Measurements from ENCODE around the gene REXO5.
A peak's percentile ranks its signal among the peaks of the same experiment; 100 is the strongest.
"Not testable (repeated sequence)": the region's sequence is repeated elsewhere in the genome, so short reads cannot be mapped to it uniquely, and the experiment has no call there.

The REXO5 gene

GRCh38 chr16:20781697-20782096, 24.6 kb upstream of the REXO5 start:
- no peak overlapping the region for H3K27ac Mint-ChIP-seq
- H3K9me3 Mint-ChIP-seq (ENCODE audit: low read depth), result no peaks in the 10 kb centered on the region
- peaks cover 8% of the 10 kb centered on the region for H3K36me3 Mint-ChIP-seq
- no peaks in the 10 kb centered on the region for H3K27me3 Mint-ChIP-seq
- no peaks in the 10 kb centered on the region for H3K4me1 Mint-ChIP-seq (ENCODE audit: low read depth)
- H3K4me3 Mint-ChIP-seq, result no peak overlapping the region

DNA sequence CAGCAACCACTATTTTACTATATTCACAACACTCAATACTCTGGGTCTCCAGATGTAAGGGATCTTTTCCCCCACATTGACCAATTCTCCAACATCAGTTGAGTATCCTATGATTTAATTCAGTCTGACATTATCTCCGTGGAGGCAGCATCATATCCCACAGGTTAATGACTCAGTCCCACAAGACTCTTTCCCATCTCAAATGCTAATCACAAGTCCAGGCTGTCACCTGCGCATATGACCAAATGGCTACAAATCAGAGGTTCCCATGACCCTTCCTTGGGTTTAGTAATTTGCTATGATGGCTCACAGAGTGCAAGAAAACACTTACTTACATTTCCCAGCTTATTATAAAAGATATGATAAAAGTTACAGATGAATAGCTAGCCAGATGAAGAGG, 23.9 kb upstream of the REXO5 start:
- H3K27me3 Mint-ChIP-seq, result no peaks in the 10 kb centered on the region
- H3K9me3 Mint-ChIP-seq (ENCODE audit: low read depth), result no peaks in the 10 kb centered on the region
- H3K4me3 Mint-ChIP-seq, result no peak overlapping the region
- H3K4me1 Mint-ChIP-seq (ENCODE audit: low read depth), result no peaks in the 10 kb centered on the region
- H3K27ac Mint-ChIP-seq, result no peak overlapping the region
- H3K36me3 Mint-ChIP-seq, result peaks cover 4% of the 10 kb centered on the region

GRCh38 chr16:20784204-20784603, 22.1 kb upstream of the REXO5 start:
- H3K27me3 Mint-ChIP-seq, result no peaks in the 10 kb centered on the region
- no peak overlapping the region for H3K27ac Mint-ChIP-seq
- H3K9me3 Mint-ChIP-seq (ENCODE audit: low read depth), result no peaks in the 10 kb centered on the region
- no peak overlapping the region for H3K4me3 Mint-ChIP-seq
- H3K4me1 Mint-ChIP-seq (ENCODE audit: low read depth), result no peaks in the 10 kb centered on the region
- H3K36me3 Mint-ChIP-seq, result peaks cover 2% of the 10 kb centered on the region

DNA sequence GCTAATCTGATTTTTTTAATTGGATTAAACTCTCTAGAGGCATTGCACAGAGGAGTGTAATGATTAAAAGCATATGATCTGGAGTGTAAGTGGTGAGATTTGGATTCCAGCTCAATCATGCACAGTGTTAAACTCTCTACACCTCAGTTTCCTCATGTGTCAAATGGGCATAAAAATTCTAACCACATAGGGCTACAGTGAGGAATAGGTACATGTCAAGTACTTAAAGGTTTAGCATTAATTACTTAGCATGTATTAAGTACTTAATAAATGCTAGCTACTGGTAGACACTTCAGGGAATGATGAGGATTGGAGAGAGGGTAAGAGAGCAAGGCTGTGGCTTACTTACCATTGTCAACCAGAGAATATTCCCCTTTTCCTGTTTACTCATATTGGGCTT, 17.2 kb upstream of the REXO5 start:
- peaks cover 3% of the 10 kb centered on the region for H3K36me3 Mint-ChIP-seq
- H3K27me3 Mint-ChIP-seq, result no peaks in the 10 kb centered on the region

DNA sequence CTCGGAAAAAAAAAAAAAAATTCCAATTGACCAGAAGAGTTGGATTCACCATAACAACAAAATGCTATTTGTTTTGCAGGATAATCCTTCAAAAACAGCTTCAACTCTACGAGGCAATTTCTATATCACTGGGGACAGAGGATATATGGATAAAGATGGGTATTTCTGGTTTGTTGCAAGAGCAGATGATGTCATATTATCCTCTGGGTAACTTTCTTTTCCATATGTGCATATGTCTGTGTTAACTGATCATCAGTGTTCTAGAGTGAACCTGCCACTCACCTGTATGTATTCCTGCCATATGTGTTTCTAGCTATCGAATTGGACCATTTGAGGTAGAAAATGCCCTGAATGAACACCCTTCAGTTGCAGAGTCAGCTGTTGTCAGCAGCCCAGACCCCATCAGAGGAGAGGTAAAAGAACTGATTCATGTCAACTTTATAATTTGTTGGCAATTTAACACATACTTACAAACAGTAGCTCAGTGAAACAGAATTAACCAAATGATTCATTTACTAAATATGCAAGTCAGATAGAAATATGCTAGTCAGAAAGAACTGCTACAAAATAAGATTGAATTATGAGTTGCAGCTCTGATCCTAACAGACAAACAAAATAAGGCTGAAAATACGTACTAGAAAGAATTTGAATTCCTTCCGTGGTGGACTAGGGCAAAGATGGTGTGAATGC, 14.3 kb upstream of the REXO5 start:
- no peaks in the 10 kb centered on the region for H3K9me3 Mint-ChIP-seq (ENCODE audit: low read depth)
- H3K4me1 Mint-ChIP-seq (ENCODE audit: low read depth), result no peaks in the 10 kb centered on the region
- H3K27ac Mint-ChIP-seq, result no peak overlapping the region
- no peak overlapping the region for H3K4me3 Mint-ChIP-seq
- H3K36me3 Mint-ChIP-seq, result peaks cover 3% of the 10 kb centered on the region
- no peaks in the 10 kb centered on the region for H3K27me3 Mint-ChIP-seq

More for the DNA sequence above, 17.2 kb upstream of the REXO5 start:
- Mint-ChIP-seq H3K9me3 (ENCODE audit: low read depth) (no peaks in the 10 kb centered on the region), H3K4me1 (ENCODE audit: low read depth) (no peaks in the 10 kb centered on the region), H3K4me3 (no peak overlapping the region), H3K27ac (no peak overlapping the region)

- no peak overlapping the region for H3K4me3 Mint-ChIP-seq
- no peaks in the 10 kb centered on the region for H3K9me3 Mint-ChIP-seq (ENCODE audit: low read depth)
- H3K27ac Mint-ChIP-seq, result no peak overlapping the region
- no peaks in the 10 kb centered on the region for H3K36me3 Mint-ChIP-seq
- H3K27me3 Mint-ChIP-seq, result no peaks in the 10 kb centered on the region
- H3K4me1 Mint-ChIP-seq (ENCODE audit: low read depth), result peaks cover 10% of the 10 kb centered on the region
Observed at GRCh38 chr16:20798364-20798763, 8.0 kb upstream of the REXO5 start.

GRCh38 chr16:20799599-20799998, 6.7 kb upstream of the REXO5 start:
- Mint-ChIP-seq H3K27me3 (no peaks in the 10 kb centered on the region), H3K4me3 (no peak overlapping the region), H3K27ac (no peak overlapping the region), H3K36me3 (no peaks in the 10 kb centered on the region), H3K9me3 (ENCODE audit: low read depth) (no peaks in the 10 kb centered on the region), H3K4me1 (ENCODE audit: low read depth) (peaks cover 10% of the 10 kb centered on the region)

- Mint-ChIP-seq H3K36me3 (no peaks in the 10 kb centered on the region), H3K4me1 (ENCODE audit: low read depth) (peaks cover 12% of the 10 kb centered on the region), H3K27ac (no peak overlapping the region), H3K27me3 (no peaks in the 10 kb centered on the region), H3K4me3 (no peak overlapping the region), H3K9me3 (ENCODE audit: low read depth) (no peaks in the 10 kb centered on the region)
Observed at GRCh38 chr16:20801278-20801677, 5.0 kb upstream of the REXO5 start.

DNA sequence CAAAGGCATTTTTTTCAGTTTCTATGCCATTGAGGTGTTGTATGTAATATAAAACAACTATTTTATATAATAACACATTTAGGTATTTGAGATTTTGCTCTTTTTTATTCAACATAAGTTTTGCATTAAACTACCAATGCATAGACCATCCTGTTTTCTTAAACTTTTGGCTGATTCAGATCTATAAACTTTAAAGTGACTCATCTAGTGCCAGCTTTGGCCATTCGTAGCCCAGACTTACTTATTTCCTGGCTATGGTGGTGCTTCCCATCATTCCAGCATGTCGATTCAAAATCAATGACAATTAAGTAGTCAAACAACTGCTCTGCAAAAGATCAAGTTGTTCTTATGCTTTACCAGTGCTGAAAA, 3.2 kb upstream of the REXO5 start:
- Mint-ChIP-seq H3K27ac (no peak overlapping the region), H3K36me3 (no peaks in the 10 kb centered on the region), H3K4me1 (ENCODE audit: low read depth) (peaks cover 21% of the 10 kb centered on the region), H3K9me3 (ENCODE audit: low read depth) (no peaks in the 10 kb centered on the region), H3K4me3 (no peak overlapping the region), H3K27me3 (no peaks in the 10 kb centered on the region)

- H3K27ac Mint-ChIP-seq, result no peak overlapping the region
Observed at GRCh38 chr16:20803561-20804214, 2.6 kb upstream of the REXO5 start.

GRCh38 chr16:20805684-20806167, 601 bp upstream of the REXO5 start:
- not testable (repeated sequence) for H3K36me3 Mint-ChIP-seq; H3K27me3 Mint-ChIP-seq; H3K9me3 Mint-ChIP-seq (ENCODE audit: low read depth)
- Mint-ChIP-seq H3K4me3 (peak overlapping the region; percentile 96), H3K27ac (peak overlapping the region; percentile 16), H3K4me1 (ENCODE audit: low read depth) (peaks cover 15% of the 10 kb centered on the region)

More at GRCh38 chr16:20803561-20804214, 2.6 kb upstream of the REXO5 start:
- Mint-ChIP-seq H3K4me1 (ENCODE audit: low read depth) (peaks cover 17% of the 10 kb centered on the region), H3K9me3 (ENCODE audit: low read depth) (no peaks in the 10 kb centered on the region), H3K36me3 (no peaks in the 10 kb centered on the region), H3K27me3 (no peaks in the 10 kb centered on the region), H3K4me3 (no peak overlapping the region)

DNA sequence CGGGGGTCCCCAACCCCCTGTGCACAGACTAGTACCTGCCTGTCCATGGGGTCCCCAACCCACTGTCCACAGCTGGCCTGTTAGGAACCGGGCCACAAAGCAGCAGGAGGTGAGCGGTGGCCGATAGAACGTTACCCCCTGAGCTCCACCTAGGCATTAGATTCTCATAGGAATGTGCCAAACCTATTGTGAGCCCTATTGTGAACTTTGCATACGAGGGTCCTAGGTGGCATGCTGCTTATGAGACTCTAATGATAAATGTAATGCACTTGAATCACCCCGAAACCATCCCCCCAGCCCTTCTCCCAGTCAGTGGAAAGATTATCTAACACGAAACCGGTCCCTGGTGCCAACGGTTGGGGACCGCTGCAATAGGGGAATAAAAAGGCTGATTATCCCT, 1.5 kb downstream of the REXO5 start:
- no peaks in the 10 kb centered on the region for H3K27me3 Mint-ChIP-seq
- peak overlapping the region; percentile 96 for H3K4me3 Mint-ChIP-seq
- no peaks in the 10 kb centered on the region for H3K36me3 Mint-ChIP-seq
- H3K9me3 Mint-ChIP-seq (ENCODE audit: low read depth), result no peaks in the 10 kb centered on the region
- H3K4me1 Mint-ChIP-seq (ENCODE audit: low read depth), result peaks cover 15% of the 10 kb centered on the region
- H3K27ac Mint-ChIP-seq, result no peak overlapping the region

DNA sequence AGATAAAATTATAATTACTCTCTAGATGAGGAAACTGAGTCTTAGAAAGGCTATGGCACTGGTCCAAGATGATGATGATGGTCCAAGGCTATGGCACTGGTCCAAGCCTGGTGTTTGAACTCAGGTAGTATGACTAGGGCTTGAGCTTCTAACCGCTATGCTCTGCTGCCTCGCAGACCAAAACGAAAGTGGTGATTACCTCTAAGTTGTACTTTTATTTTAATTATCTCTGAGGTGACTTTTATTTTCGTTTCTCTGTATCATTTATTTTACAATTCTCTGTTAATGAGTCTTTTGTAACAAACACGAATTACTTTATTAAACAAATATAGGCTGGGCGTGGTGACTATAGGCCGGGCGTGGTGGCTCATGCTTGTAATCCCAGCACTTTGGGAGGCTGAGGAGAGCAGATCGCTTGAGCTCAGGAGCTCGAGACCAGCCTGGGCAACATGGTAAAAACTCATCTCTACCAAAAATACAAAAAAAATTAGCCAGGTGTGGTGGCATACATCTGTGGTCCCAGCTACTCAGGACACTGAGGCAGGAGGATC, 5.6 kb downstream of the REXO5 start:
- H3K4me1 Mint-ChIP-seq (ENCODE audit: low read depth), result peaks cover 11% of the 10 kb centered on the region
- H3K27ac Mint-ChIP-seq, result no peak overlapping the region
- no peaks in the 10 kb centered on the region for H3K27me3 Mint-ChIP-seq
- H3K4me3 Mint-ChIP-seq, result no peak overlapping the region
- H3K9me3 Mint-ChIP-seq (ENCODE audit: low read depth), result no peaks in the 10 kb centered on the region
- no peaks in the 10 kb centered on the region for H3K36me3 Mint-ChIP-seq

GRCh38 chr16:20812510-20812909, 6.2 kb downstream of the REXO5 start:
- no peak overlapping the region for H3K27ac Mint-ChIP-seq
- no peaks in the 10 kb centered on the region for H3K9me3 Mint-ChIP-seq (ENCODE audit: low read depth)
- H3K36me3 Mint-ChIP-seq, result no peaks in the 10 kb centered on the region
- no peak overlapping the region for H3K4me3 Mint-ChIP-seq
- H3K4me1 Mint-ChIP-seq (ENCODE audit: low read depth), result peaks cover 7% of the 10 kb centered on the region
- H3K27me3 Mint-ChIP-seq, result no peaks in the 10 kb centered on the region

- no peaks in the 10 kb centered on the region for H3K9me3 Mint-ChIP-seq (ENCODE audit: low read depth)
- H3K4me3 Mint-ChIP-seq, result no peak overlapping the region
- no peaks in the 10 kb centered on the region for H3K4me1 Mint-ChIP-seq (ENCODE audit: low read depth)
- H3K27ac Mint-ChIP-seq, result no peak overlapping the region
- no peaks in the 10 kb centered on the region for H3K36me3 Mint-ChIP-seq
- no peaks in the 10 kb centered on the region for H3K27me3 Mint-ChIP-seq
Observed at GRCh38 chr16:20814784-20815183, 8.5 kb downstream of the REXO5 start.

Data from activated naive CD8-positive, alpha-beta T cell (primary cell).